K562 (cell line): ENCODE data around the gene ATP5PO. TPM values are rescaled to one million over a fixed set of nuclear protein-coding genes. Genes with fewer than 3 reads are reported as not detected.
A peak's percentile ranks its signal among the peaks of the same experiment; 100 is the strongest.

Experiments
- ADNP ChIP-seq: fragments of 200-800 bp; sonication (Bioruptor generic); IDR thresholded peaks from 2 replicates; pipeline ENCODE4 v1.6.1; 2016; ENCODE audit warnings: missing genetic modification characterization, missing compliant biosample characterization
- CREBBP ChIP-seq: IDR thresholded peaks from one replicate; pipeline ENCODE4 v1.6.1; 2012; ENCODE audit warnings: low read depth, mild to moderate bottlenecking, control low read depth, inconsistent platforms, low read length
- HLTF ChIP-seq: fragments of 450-650 bp; IDR thresholded peaks from 2 replicates; pipeline ENCODE4 v1.6.1; 2016
- L3MBTL2 ChIP-seq: fragments of 450-650 bp; IDR thresholded peaks from 2 replicates; pipeline ENCODE4 v1.6.1; 2016; ENCODE audit warnings: mild to moderate bottlenecking, moderate library complexity
- LCOR ChIP-seq: sonication (generic); formaldehyde crosslinking; IDR thresholded peaks from 2 replicates; pipeline ENCODE4 v1.8.0; 2022; ENCODE audit warnings: mild to moderate bottlenecking, missing genetic modification reagents
- NRF1 ChIP-seq, 2 experiments: fragments of 450-650 bp; IDR thresholded peaks in 1 of 2; conservative IDR thresholded peaks in 1 of 2; 2 replicates each; pipeline ENCODE4 v1.6.1; 2014; ENCODE audit warnings: mild to moderate bottlenecking in 2 of 2
- PURB ChIP-seq: sonication (generic); formaldehyde crosslinking; IDR thresholded peaks from 2 replicates; pipeline ENCODE4 v1.9.0; 2021; ENCODE audit warnings: low read depth, mild to moderate bottlenecking, missing genetic modification reagents
- RFX5 ChIP-seq: IDR thresholded peaks from 2 replicates; pipeline ENCODE4 v1.6.1; 2011; ENCODE audit warnings: low read depth, mild to moderate bottlenecking, improper control_type of control experiment, low read length
- RHOXF2B ChIP-seq: fragments of 250-450 bp; sonication (Bioruptor Pico); conservative IDR thresholded peaks from 2 replicates; pipeline ENCODE4 v1.5.1; 2021
- SIX5 ChIP-seq, 2 experiments: IDR thresholded peaks; 2 replicates each; pipeline ENCODE4 v1.6.1; 2011; ENCODE audit warnings: low read length in 2 of 2, borderline replicate concordance in 1 of 2, low read depth in 1 of 2, mild to moderate bottlenecking in 1 of 2, moderate library complexity in 1 of 2; ENCODE audit not compliant: insufficient read depth in 1 of 2
- SRSF7 ChIP-seq: fragments of 200-400 bp; formaldehyde crosslinking; optimal IDR thresholded peaks from 2 replicates; pipeline ENCODE3; 2017; ENCODE audit warnings: mild to moderate bottlenecking, low read depth, low read length
- TAF15 ChIP-seq: fragments of 200-400 bp; formaldehyde crosslinking; IDR thresholded peaks from 2 replicates; pipeline ENCODE4 v1.6.1; 2017; ENCODE audit warnings: mild to moderate bottlenecking, low read depth, low read length, moderate library complexity
- UBTF ChIP-seq, 2 experiments: IDR thresholded peaks; 2 replicates each; pipeline ENCODE4 v1.6.1; 2012; ENCODE audit warnings: improper control_type of control experiment in 2 of 2, low read depth in 2 of 2, low read length in 2 of 2, borderline replicate concordance in 1 of 2
- ZNF212 ChIP-seq: fragments of 450-650 bp; formaldehyde crosslinking; IDR thresholded peaks from 2 replicates; pipeline ENCODE4 v1.4.0; 2020; ENCODE audit warnings: mild to moderate bottlenecking
- ZNF347 ChIP-seq: fragments of 450-650 bp; formaldehyde crosslinking; IDR thresholded peaks from 2 replicates; pipeline ENCODE4 v1.4.0; 2020; ENCODE audit warnings: low read depth, mild to moderate bottlenecking, moderate library complexity
- ZNF407 ChIP-seq: fragments of 450-650 bp; IDR thresholded peaks from 2 replicates; pipeline ENCODE4 v1.6.1; 2016; ENCODE audit warnings: low read depth
- ZNF408 ChIP-seq: fragments of 250-450 bp; sonication (Bioruptor Pico); IDR thresholded peaks from 2 replicates; pipeline ENCODE4 v1.4.0; 2020; ENCODE audit warnings: low read depth, mild to moderate bottlenecking, moderate library complexity
- ZNF79 ChIP-seq: fragments of 250-450 bp; sonication (Bioruptor Pico); IDR thresholded peaks from 2 replicates; pipeline ENCODE4 v1.4.0; 2020; ENCODE audit warnings: low read depth, mild to moderate bottlenecking, moderate library complexity
- polyA plus RNA-seq, 8 experiments: library from polyadenylated mRNA; depleted of rRNA in 4 of 8; stranded (reverse) in 5 of 8; unstranded in 3 of 8; fragments of >200 nt; fragmentation: Nextera tagmentation in 2 of 8; fragmentation: Illumina TruSeq in 1 of 8; extraction: Ambion mirVana in 2 of 8; extraction: Trizol in 1 of 8; gene quantifications; 2 replicates each; pipeline versions ENCODE4 v1.2.1 to v1.2.3, GENCODE V29; 2011 to 2014; ENCODE audit warnings: inconsistent platforms in 1 of 8, missing spikeins in 1 of 8
- total RNA-seq, 7 experiments: library from RNA; depleted of rRNA in 6 of 7; stranded (reverse); fragments of >200 nt in 6 of 7; fragmentation: Illumina TruSeq in 2 of 7; extraction: Trizol in 2 of 7; gene quantifications; 2 replicates each; pipeline versions ENCODE4 v1.2.1 to v1.2.3, GENCODE V29; 2011 to 2021; ENCODE audit warnings: low replicate concordance in 1 of 7

Gene ATP5PO
- total and polyA plus RNA-seq, 9 of the 15 experiments (the other 6 are each of a cell fraction or from before 2014, with no cell fraction given) = 367 to 2,722 (median 808) TPM

DNA sequence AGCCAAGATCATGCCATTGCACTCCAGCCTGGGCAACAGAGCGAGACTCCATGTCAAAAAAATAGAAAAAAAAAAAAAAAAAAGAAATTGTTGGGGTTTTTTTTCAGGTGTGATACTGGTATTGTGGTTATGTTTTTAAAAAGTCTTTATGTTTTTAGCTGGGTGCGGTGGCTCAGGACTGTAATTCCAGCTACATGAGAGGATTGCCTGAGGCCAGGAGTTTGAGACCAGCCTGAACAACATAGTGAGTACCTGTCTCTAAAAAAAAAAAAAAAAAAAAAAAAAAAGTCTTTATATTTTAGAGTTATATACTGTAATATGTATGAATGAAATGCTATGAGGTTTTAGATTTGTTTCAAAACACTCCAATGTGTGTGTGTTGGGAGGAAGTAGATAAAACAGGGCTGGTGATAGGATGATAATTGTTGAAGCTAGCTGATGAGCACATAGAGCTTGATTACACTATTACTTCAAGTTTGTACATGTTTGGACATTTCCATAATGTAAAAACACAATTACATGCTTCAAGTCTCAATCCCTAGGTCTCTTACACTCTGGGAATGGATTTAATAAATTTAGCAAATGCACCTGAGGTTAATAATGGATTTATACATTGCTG, 30.2 kb upstream of the ATP5PO start (continued):
- TF ChIP-seq UBTF (IDR thresholded peaks at IDR 0.05; ENCODE audit: borderline replicate concordance in 1 of 2, low read depth in 2 of 2, low read length in 2 of 2) (no peak), ZNF79 (CRISPR knock-in tag) (no peak), NRF1 (conservative IDR thresholded peaks at IDR 0.05 in 1 of 2, IDR thresholded peaks at IDR 0.05 in 1 of 2) (no peak), ZNF407 (no peak), ZNF212 (no peak), PURB (CRISPR knock-in tag) (no peak), ZNF408 (no peak), HLTF (no peak), SRSF7 (no peak), RHOXF2B (CRISPR knock-in tag) (no peak), LCOR (CRISPR knock-in tag) (no peak), CREBBP (no peak), SIX5 (IDR thresholded peaks at IDR 0.05; ENCODE audit: borderline replicate concordance in 1 of 2, insufficient read depth in 1 of 2, low read depth in 1 of 2, low read length in 2 of 2) (no peak), TAF15 (no peak), ZNF347 (no peak), L3MBTL2 (no peak), ADNP (tag) (peak; percentile 62; the same call in 1 of the 2 replicates), RFX5 (no peak)
